ENCODE results near the gene ASB1.

The ASB1 gene

GRCh38 chr2:238383135-238383534 lies 43.6 kb upstream of the ASB1 start:
- TF ChIP-seq POLR2AphosphoS5 (IDR thresholded peaks at IDR 0.05; ENCODE audit: borderline replicate concordance, low read depth, low read length) (no peak), FOXP2 (optimal IDR thresholded peaks at IDR 0.05; ENCODE audit: control extremely low read depth, extremely low read length, insufficient read depth) (no peak), EZH2 (IDR thresholded peaks at IDR 0.05) (no peak)
- Histone ChIP-seq H3K27ac (no peak overlapping the region), H3K9me3 (ENCODE audit: low read depth, low read length) (no peaks in the 10 kb centered on the region), H3K9ac (ENCODE audit: insufficient read length) (no peak overlapping the region), H3K36me3 (ENCODE audit: insufficient read depth, low read length) (no peaks in the 10 kb centered on the region), H3K4me3 (no peak overlapping the region)
- DNase-seq (ENCODE audit: low read depth, low spot score) = no peak

- Histone ChIP-seq H3K4me3 (no peak overlapping the region), H3K36me3 (ENCODE audit: insufficient read depth, low read length) (no peaks in the 10 kb centered on the region), H3K9ac (ENCODE audit: insufficient read length) (no peak overlapping the region), H3K27ac (no peak overlapping the region), H3K9me3 (ENCODE audit: low read depth, low read length) (no peaks in the 10 kb centered on the region)
- TF ChIP-seq POLR2AphosphoS5 (IDR thresholded peaks at IDR 0.05; ENCODE audit: borderline replicate concordance, low read depth, low read length) (no peak), FOXP2 (optimal IDR thresholded peaks at IDR 0.05; ENCODE audit: control extremely low read depth, extremely low read length, insufficient read depth) (no peak), EZH2 (IDR thresholded peaks at IDR 0.05) (no peak)
- DNase-seq (ENCODE audit: low read depth, low spot score) = no peak
Measured at GRCh38 chr2:238383743-238384380, 42.9 kb upstream of the ASB1 start.

- Histone ChIP-seq H3K27ac (no peak overlapping the region), H3K9me3 (ENCODE audit: low read depth, low read length) (no peaks in the 10 kb centered on the region), H3K4me3 (no peak overlapping the region), H3K9ac (ENCODE audit: insufficient read length) (no peak overlapping the region), H3K36me3 (ENCODE audit: insufficient read depth, low read length) (no peaks in the 10 kb centered on the region)
- TF ChIP-seq FOXP2 (optimal IDR thresholded peaks at IDR 0.05; ENCODE audit: control extremely low read depth, extremely low read length, insufficient read depth) (no peak), EZH2 (IDR thresholded peaks at IDR 0.05) (no peak), POLR2AphosphoS5 (IDR thresholded peaks at IDR 0.05; ENCODE audit: borderline replicate concordance, low read depth, low read length) (no peak)
- DNase-seq (ENCODE audit: low read depth, low spot score) = no peak
Measured at GRCh38 chr2:238387332-238387731, 39.4 kb upstream of the ASB1 start.

- Histone ChIP-seq H3K36me3 (ENCODE audit: insufficient read depth, low read length) (no peaks in the 10 kb centered on the region), H3K27ac (no peak overlapping the region), H3K4me3 (no peak overlapping the region), H3K9me3 (ENCODE audit: low read depth, low read length) (no peaks in the 10 kb centered on the region), H3K9ac (ENCODE audit: insufficient read length) (no peak overlapping the region)
- TF ChIP-seq POLR2AphosphoS5 (IDR thresholded peaks at IDR 0.05; ENCODE audit: borderline replicate concordance, low read depth, low read length) = no peak
- TF ChIP-seq EZH2 (IDR thresholded peaks at IDR 0.05) = no peak
- TF ChIP-seq FOXP2 (optimal IDR thresholded peaks at IDR 0.05; ENCODE audit: control extremely low read depth, extremely low read length, insufficient read depth) = no peak
- DNase-seq (ENCODE audit: low read depth, low spot score) = no peak
Measured at GRCh38 chr2:238388794-238389193, 37.9 kb upstream of the ASB1 start.

- DNase-seq (ENCODE audit: low read depth, low spot score) = no peak
- no peak for TF ChIP-seq FOXP2 (optimal IDR thresholded peaks at IDR 0.05; ENCODE audit: control extremely low read depth, extremely low read length, insufficient read depth)
- no peak for TF ChIP-seq POLR2AphosphoS5 (IDR thresholded peaks at IDR 0.05; ENCODE audit: borderline replicate concordance, low read depth, low read length)
- TF ChIP-seq EZH2 (IDR thresholded peaks at IDR 0.05) = no peak
- Histone ChIP-seq H3K4me3 (no peak overlapping the region), H3K9me3 (ENCODE audit: low read depth, low read length) (no peaks in the 10 kb centered on the region), H3K36me3 (ENCODE audit: insufficient read depth, low read length) (no peaks in the 10 kb centered on the region), H3K9ac (ENCODE audit: insufficient read length) (no peak overlapping the region), H3K27ac (no peak overlapping the region)
Measured at GRCh38 chr2:238389988-238390589, 36.6 kb upstream of the ASB1 start.

GRCh38 chr2:238391042-238391689 lies 35.6 kb upstream of the ASB1 start:
- Histone ChIP-seq H3K4me3 (no peak overlapping the region), H3K36me3 (ENCODE audit: insufficient read depth, low read length) (no peaks in the 10 kb centered on the region), H3K9ac (ENCODE audit: insufficient read length) (no peak overlapping the region), H3K27ac (no peak overlapping the region), H3K9me3 (ENCODE audit: low read depth, low read length) (no peaks in the 10 kb centered on the region)
- no peak for TF ChIP-seq FOXP2 (optimal IDR thresholded peaks at IDR 0.05; ENCODE audit: control extremely low read depth, extremely low read length, insufficient read depth)
- TF ChIP-seq POLR2AphosphoS5 (IDR thresholded peaks at IDR 0.05; ENCODE audit: borderline replicate concordance, low read depth, low read length) = no peak
- TF ChIP-seq EZH2 (IDR thresholded peaks at IDR 0.05) = no peak
- no peak for DNase-seq (ENCODE audit: low read depth, low spot score)

- no peak overlapping the region for H3K27ac ChIP-seq
- no peak overlapping the region for H3K4me3 ChIP-seq
- DNase-seq (ENCODE audit: low read depth, low spot score) = no peak
- no peaks in the 10 kb centered on the region for H3K36me3 ChIP-seq (ENCODE audit: insufficient read depth, low read length)
- H3K9me3 ChIP-seq (ENCODE audit: low read depth, low read length) = no peaks in the 10 kb centered on the region
- no peak overlapping the region for H3K9ac ChIP-seq (ENCODE audit: insufficient read length)
- TF ChIP-seq POLR2AphosphoS5 (IDR thresholded peaks at IDR 0.05; ENCODE audit: borderline replicate concordance, low read depth, low read length) (no peak), EZH2 (IDR thresholded peaks at IDR 0.05) (no peak), FOXP2 (optimal IDR thresholded peaks at IDR 0.05; ENCODE audit: control extremely low read depth, extremely low read length, insufficient read depth) (no peak)
Measured at GRCh38 chr2:238396663-238397062, 30.1 kb upstream of the ASB1 start.

GRCh38 chr2:238397356-238397755 lies 29.4 kb upstream of the ASB1 start:
- no peak overlapping the region for H3K4me3 ChIP-seq
- H3K36me3 ChIP-seq (ENCODE audit: insufficient read depth, low read length) = no peaks in the 10 kb centered on the region
- H3K9ac ChIP-seq (ENCODE audit: insufficient read length) = no peak overlapping the region
- DNase-seq (ENCODE audit: low read depth, low spot score) = no peak
- no peak for TF ChIP-seq POLR2AphosphoS5 (IDR thresholded peaks at IDR 0.05; ENCODE audit: borderline replicate concordance, low read depth, low read length)
- no peak for TF ChIP-seq FOXP2 (optimal IDR thresholded peaks at IDR 0.05; ENCODE audit: control extremely low read depth, extremely low read length, insufficient read depth)
- no peak for TF ChIP-seq EZH2 (IDR thresholded peaks at IDR 0.05)
- H3K9me3 ChIP-seq (ENCODE audit: low read depth, low read length) = no peaks in the 10 kb centered on the region
- H3K27ac ChIP-seq = no peak overlapping the region
